ENCODE data around the gene ATP8A1. TPM values are rescaled to one million over a fixed set of nuclear protein-coding genes. Genes with fewer than 3 reads are reported as not detected.

ATP8A1 gene
- total and polyA plus RNA-seq, 2 of the 4 experiments (the other 2 are of a cell fraction): 0.12 to 0.36 TPM

- Histone ChIP-seq H2AFZ (replicated peaks; ENCODE audit: low read length, poor library complexity) (no peak overlapping the region), H3K23ac (ENCODE audit: low read depth, low read length) (no peak overlapping the region), H3K4me2 (ENCODE audit: low read depth, low read length) (no peak overlapping the region), H3K4ac (ENCODE audit: low read depth, low read length) (no peak overlapping the region), H2BK120ac (ENCODE audit: low read depth, low read length) (no peak overlapping the region), H3K14ac (replicated peaks; ENCODE audit: low read depth, low read length) (no peak overlapping the region), H3K27me3 (ENCODE audit: control insufficient read depth, insufficient read depth, low read length) (no peaks in the 10 kb centered on the region), H4K20me1 (ENCODE audit: insufficient read depth, low read length) (no peaks in the 10 kb centered on the region), H2BK15ac (ENCODE audit: low read depth, low read length) (no peak overlapping the region), H3K4me1 (ENCODE audit: control insufficient read depth, insufficient read depth, low read length) (no peaks in the 10 kb centered on the region), H3K9ac (ENCODE audit: low read depth, low read length) (no peak overlapping the region), H3K18ac (ENCODE audit: low read depth, low read length) (no peak overlapping the region), H2BK20ac (ENCODE audit: low read depth, low read length) (no peak overlapping the region), H4K5ac (ENCODE audit: low read depth, low read length) (no peak overlapping the region), H3K9me1 (ENCODE audit: insufficient read depth, low read length) (no peaks in the 10 kb centered on the region), H2AK9ac (replicated peaks; ENCODE audit: low read depth, low read length, poor library complexity) (no peak overlapping the region), H3K4me3 (ENCODE audit: insufficient read depth, low read depth, low read length) (no peak overlapping the region), H2AK5ac (ENCODE audit: low read depth, low read length) (no peak overlapping the region), H3K27ac (ENCODE audit: insufficient read depth, low read length) (no peak overlapping the region), H3K79me1 (ENCODE audit: low read depth in 1 of 2, low read length in 2 of 2) (no peaks in the 10 kb centered on the region), H3K9me3 (ENCODE audit: control insufficient read depth, insufficient read depth, low read length) (no peaks in the 10 kb centered on the region), H4K91ac (ENCODE audit: insufficient read depth, low read depth, low read length) (no peak overlapping the region), H3K36me3 (ENCODE audit: control insufficient read depth, insufficient read depth, low read length) (no peaks in the 10 kb centered on the region), H3K56ac (ENCODE audit: extremely low read depth, insufficient read depth, low read length) (no peak overlapping the region), H2BK5ac (ENCODE audit: low read depth, low read length, poor library complexity, severe bottlenecking) (no peak overlapping the region), H4K8ac (ENCODE audit: low read depth in 2 of 2, low read length in 2 of 2) (no peak overlapping the region)
- ATAC-seq (ENCODE audit: low read depth) (no peak), DNase-seq (no peak)
- BruUV-seq (replicated peaks): no TSS peak
- CTCF ChIA-PET: interaction anchor here (0.6 kb wide), 1 partner anchor 130 kb away, joined by 3 read pairs; no protein-coding TSS in a partner anchor
- in situ Hi-C loops (cut with MboI; ENCODE audit: low sequenced_read_pairs): no loop called here
- dilution Hi-C loops (cut with HindIII; ENCODE audit: low sequenced_read_pairs, unreplicated experiment): no loop called here
- POLR2A ChIA-PET (ENCODE audit: unreplicated experiment): no interaction called here
- intact Hi-C loops (cut with micrococcal nuclease): no loop called here
- no peak for TF ChIP-seq CHD1 (IDR thresholded peaks at IDR 0.05; ENCODE audit: low read depth, low read length)
- TF ChIP-seq NFE2L2 (IDR thresholded peaks at IDR 0.05; ENCODE audit: low read depth, low read length): no peak
- TF ChIP-seq MXI1 (IDR thresholded peaks at IDR 0.05; ENCODE audit: borderline replicate concordance, low read depth, low read length): no peak
- TF ChIP-seq POLR2A (IDR thresholded peaks at IDR 0.05; ENCODE audit: low read depth, low read length): no peak
- TF ChIP-seq USF2 (IDR thresholded peaks at IDR 0.05; ENCODE audit: low read depth, low read length): no peak
- TF ChIP-seq BHLHE40 (IDR thresholded peaks at IDR 0.05; ENCODE audit: low read depth, low read length): no peak
- TF ChIP-seq RCOR1 (IDR thresholded peaks at IDR 0.05; ENCODE audit: insufficient replicate concordance, low read length): no peak
- TF ChIP-seq CEBPB (IDR thresholded peaks at IDR 0.05; ENCODE audit: low read depth, low read length): no peak
- no peak for TF ChIP-seq SMC3 (IDR thresholded peaks at IDR 0.05; ENCODE audit: low read depth, low read length)
- no peak for TF ChIP-seq MAFK (IDR thresholded peaks at IDR 0.05; ENCODE audit: low read depth, low read length)
- TF ChIP-seq CTCF (conservative IDR thresholded peaks at IDR 0.05; ENCODE audit: low read depth, low read length): no peak
- TF ChIP-seq RAD21 (IDR thresholded peaks at IDR 0.05; ENCODE audit: low read length): no peak
- TF ChIP-seq RFX5 (IDR thresholded peaks at IDR 0.05; ENCODE audit: low read depth, low read length): no peak
- TF ChIP-seq MAZ (IDR thresholded peaks at IDR 0.05; ENCODE audit: borderline replicate concordance, low read depth, low read length): no peak
- no peak for TF ChIP-seq FOS (IDR thresholded peaks at IDR 0.05; ENCODE audit: low read depth, low read length)
- TF ChIP-seq ELK1 (IDR thresholded peaks at IDR 0.05; ENCODE audit: borderline replicate concordance, low read depth, low read length): no peak
These were observed 26.5 kb upstream of the ATP8A1 start for GRCh38 chr4:42683393-42683792.

All from IMR-90 (cell line).